Liver (tissue), 9 donors: ENCODE results near the gene TSPEAR. TPM values are rescaled to one million over a fixed set of nuclear protein-coding genes. Genes with fewer than 3 reads are reported as not detected.
"Not testable (repeated sequence)": the region's sequence is repeated elsewhere in the genome, so short reads cannot be mapped to it uniquely, and the experiment has no call there.

Experiments used
- DNase-seq: peaks from one replicate; pipeline ENCODE4 v3.0.0-alpha.2; 2017; ENCODE audit warnings: low spot score
- H3K27ac ChIP-seq, 2 donors: one replicate each; pipeline ENCODE4 v1.7.0; 2013; ENCODE audit warnings: inconsistent platforms in 2 of 2, low read length in 2 of 2, control low read depth in 1 of 2, low read depth in 1 of 2, mild to moderate bottlenecking in 1 of 2
- H3K27me3 ChIP-seq, 4 donors: one replicate each; pipeline versions ENCODE4 v1.6.1 to v1.7.0; 2013; ENCODE audit warnings: low read length in 3 of 4, inconsistent platforms in 1 of 4, mild to moderate bottlenecking in 1 of 4, moderate library complexity in 1 of 4; ENCODE audit not compliant: control insufficient read depth in 4 of 4, insufficient read depth in 4 of 4
- H3K36me3 ChIP-seq, 4 donors: one replicate each; pipeline versions ENCODE4 v1.6.1 to v1.7.0; 2013; ENCODE audit warnings: low read length in 3 of 4, mild to moderate bottlenecking in 3 of 4, low read depth in 1 of 4, moderate library complexity in 1 of 4; ENCODE audit not compliant: control insufficient read depth in 4 of 4, insufficient read depth in 3 of 4
- H3K4me1 ChIP-seq, 4 donors: one replicate each; pipeline versions ENCODE4 v1.6.1 to v1.7.0; 2013; ENCODE audit warnings: low read length in 3 of 4, mild to moderate bottlenecking in 3 of 4, moderate library complexity in 1 of 4; ENCODE audit not compliant: control insufficient read depth in 4 of 4, insufficient read depth in 4 of 4
- H3K4me3 ChIP-seq, 3 donors: one replicate each; pipeline versions ENCODE4 v1.6.1 to v1.7.0; 2013; ENCODE audit warnings: low read length in 3 of 3, control low read depth in 1 of 3, low read depth in 1 of 3, mild to moderate bottlenecking in 1 of 3
- H3K9ac ChIP-seq, 2 donors: one replicate each; pipeline ENCODE4 v1.7.0; 2013; ENCODE audit warnings: low read length in 2 of 2, mild to moderate bottlenecking in 2 of 2, moderate library complexity in 2 of 2, control low read depth in 1 of 2, low read depth in 1 of 2
- H3K9me3 ChIP-seq, 4 donors: one replicate each; pipeline versions ENCODE4 v1.6.1 to v1.7.0; 2013; ENCODE audit warnings: low read length in 3 of 4; ENCODE audit not compliant: control insufficient read depth in 4 of 4
- ATF3 ChIP-seq: IDR thresholded peaks from 2 replicates; pipeline ENCODE4 v1.6.1; 2016; ENCODE audit warnings: antibody characterized with exemption
- EGR1 ChIP-seq, 2 donors: IDR thresholded peaks; 2 replicates each; pipeline ENCODE4 v1.6.1; 2016 to 2018; ENCODE audit warnings: antibody characterized with exemption in 2 of 2, low read depth in 2 of 2
- FOXA1 ChIP-seq: IDR thresholded peaks from 2 replicates; pipeline ENCODE4 v1.6.1; 2016; ENCODE audit warnings: antibody characterized with exemption
- FOXA2 ChIP-seq: IDR thresholded peaks from 2 replicates; pipeline ENCODE4 v1.6.1; 2016; ENCODE audit warnings: antibody characterized with exemption
- GABPA ChIP-seq, 2 donors: IDR thresholded peaks in 1 of 2; conservative IDR thresholded peaks in 1 of 2; 2 replicates each; pipeline ENCODE4 v1.6.1; 2016; ENCODE audit warnings: antibody characterized with exemption in 2 of 2, mild to moderate bottlenecking in 1 of 2, moderate library complexity in 1 of 2
- HNF4A ChIP-seq, 2 donors: conservative IDR thresholded peaks; 2 replicates each; pipeline ENCODE4 v1.6.1; 2016; ENCODE audit warnings: antibody characterized with exemption in 2 of 2, mild to moderate bottlenecking in 2 of 2
- HNF4G ChIP-seq: IDR thresholded peaks from 2 replicates; pipeline ENCODE4 v1.6.1; 2016; ENCODE audit warnings: antibody characterized with exemption
- JUND ChIP-seq, 2 donors: IDR thresholded peaks; 2 replicates each; pipeline ENCODE4 v1.6.1; 2016; ENCODE audit warnings: antibody characterized with exemption in 2 of 2
- MAX ChIP-seq: IDR thresholded peaks from 2 replicates; pipeline ENCODE4 v1.6.1; 2016; ENCODE audit warnings: antibody characterized with exemption
- NR2F2 ChIP-seq: IDR thresholded peaks from 2 replicates; pipeline ENCODE4 v1.6.1; 2016; ENCODE audit warnings: antibody characterized with exemption
- RAD21 ChIP-seq, 2 donors: IDR thresholded peaks; 2 replicates each; pipeline ENCODE4 v1.6.1; 2016; ENCODE audit warnings: antibody characterized with exemption in 2 of 2, mild to moderate bottlenecking in 2 of 2
- REST ChIP-seq: IDR thresholded peaks from 2 replicates; pipeline ENCODE4 v1.6.1; 2016; ENCODE audit warnings: antibody characterized with exemption, mild to moderate bottlenecking
- SP1 ChIP-seq: IDR thresholded peaks from 2 replicates; pipeline ENCODE4 v1.6.1; 2018; ENCODE audit warnings: antibody characterized with exemption, mild to moderate bottlenecking
- TAF1 ChIP-seq: conservative IDR thresholded peaks from 2 replicates; pipeline ENCODE4 v1.6.1; 2016; ENCODE audit warnings: antibody characterized with exemption, mild to moderate bottlenecking
- YY1 ChIP-seq: IDR thresholded peaks from 2 replicates; pipeline ENCODE4 v1.6.1; 2016; ENCODE audit warnings: antibody characterized with exemption, mild to moderate bottlenecking
- WGBS: extraction: QIAGEN DNeasy Blood & Tissue Kit; methylation state at CpG from one replicate; pipeline ENCODE4 v1.1.7; 2013; 5-methylcytosine and 5-hydroxymethylcytosine counted together
- polyA plus RNA-seq, 2 donors: library from polyadenylated mRNA; stranded (reverse) in 1 of 2; unstranded in 1 of 2; fragments of 200-250 nt in 1 of 2; fragments of >200 nt in 1 of 2; fragmentation: Nextera tagmentation in 1 of 2; extraction: Ambion mirVana in 1 of 2; gene quantifications; one replicate each; pipeline versions ENCODE4 v1.2.1 to v1.2.3, GENCODE V29; 2013 to 2015
- total RNA-seq, 2 donors: library from RNA; depleted of rRNA; stranded (reverse); fragments of >200 nt; gene quantifications; one replicate each; pipeline ENCODE4 v1.2.3, GENCODE V29; 2014
- TF ChIP-seq, protein P1 (sequence below): IDR thresholded peaks from 2 replicates; pipeline ENCODE4 v1.6.1; 2016; ENCODE audit warnings: antibody characterized with exemption
- donor health status: healthy.
- donor health status: healthy.
- donor health status: healthy.
- donor health status: healthy.
- donor health status: healthy.

The TSPEAR gene
- total and polyA plus RNA-seq, 4 donors: under 0.01 to 0.14 (median 0.01) TPM; not detected in 1

DNA sequence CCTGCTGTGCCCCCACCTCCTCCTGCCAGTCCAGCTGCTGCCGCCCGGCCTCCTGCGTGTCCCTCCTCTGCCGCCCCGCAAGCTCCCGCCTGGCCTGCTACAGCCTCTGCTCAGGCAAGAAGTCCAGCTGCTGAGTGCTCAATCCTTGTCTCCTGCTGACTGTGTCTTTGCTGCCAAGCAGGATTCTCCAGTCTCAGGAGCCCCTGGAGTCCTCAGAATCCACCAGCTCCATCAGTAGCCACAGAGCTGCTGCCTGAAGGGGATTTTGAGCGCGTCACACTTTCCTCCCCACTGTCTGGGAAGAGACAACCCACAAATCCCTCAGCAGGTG lies 64.2 kb downstream of the TSPEAR start:
- Histone ChIP-seq H3K4me3 (no peak overlapping the region), H3K27ac (no peak overlapping the region), H3K4me1 (no peaks in the 10 kb centered on the region), H3K9me3 (peaks cover 0 to 11% (median 3%) of the 10 kb centered on the region in 4 donors), H3K36me3 (no peaks in the 10 kb centered on the region), H3K9ac (no peak overlapping the region), H3K27me3 (no peaks in the 10 kb centered on the region)
- WGBS: 51% methylated on average over 8 of the region's 8 CpGs
- DNase-seq: no peak
- TF ChIP-seq GABPA (IDR thresholded peaks at IDR 0.05 in 1 of 2, conservative IDR thresholded peaks at IDR 0.05 in 1 of 2): no peak
- no peak for TF ChIP-seq HNF4A (conservative IDR thresholded peaks at IDR 0.05)
- no peak for TF ChIP-seq NR2F2
- TF ChIP-seq REST: no peak
- TF ChIP-seq HNF4G: no peak
- TF ChIP-seq RAD21 (IDR thresholded peaks at IDR 0.05): no peak
- no peak for TF ChIP-seq MAX
- TF ChIP-seq TAF1: no peak
- TF ChIP-seq YY1: no peak
- no peak for TF ChIP-seq ATF3

GRCh38 chr21:44646366-44647221 lies 64.8 kb downstream of the TSPEAR start, which contains the start of gene KRTAP10-11:
TSS of gene KRTAP10-11 (plus strand) at chr21:44646414. CDS start at chr21:44646459, 45 bp downstream.
- DNase-seq, H3K4me3 ChIP-seq, H3K36me3 ChIP-seq, H3K9ac ChIP-seq, H3K27me3 ChIP-seq, H3K27ac ChIP-seq, H3K4me1 ChIP-seq: not testable (repeated sequence)
- peaks cover 0 to 11% (median 3%) of the 10 kb centered on the region in 4 donors for H3K9me3 ChIP-seq
- 76% methylated on average over 21 of the region's 21 CpGs for WGBS

DNA sequence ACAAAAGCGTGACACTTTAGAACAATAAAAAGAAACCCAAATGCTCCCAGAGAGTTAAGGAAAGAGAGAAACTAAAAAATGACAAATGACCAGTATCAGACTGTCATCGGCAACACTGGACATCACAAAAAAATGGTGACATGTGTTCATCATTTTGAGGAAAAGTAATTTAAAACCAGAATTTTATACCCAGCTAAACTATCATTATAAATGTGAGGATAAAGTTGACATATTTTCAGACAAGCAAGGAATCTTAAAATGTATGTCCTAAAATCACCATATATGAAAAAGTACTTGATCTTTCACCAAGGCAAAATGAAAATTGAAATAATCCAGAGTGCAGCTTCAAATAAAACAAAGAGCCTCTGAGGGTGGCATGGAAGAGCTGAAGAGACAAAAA lies 66.5 kb downstream of the TSPEAR start:
- Histone ChIP-seq H3K27ac (no peak overlapping the region), H3K9ac (no peak overlapping the region), H3K4me3 (no peak overlapping the region), H3K36me3 (no peaks in the 10 kb centered on the region), H3K4me1 (no peaks in the 10 kb centered on the region), H3K9me3 (peaks cover 0 to 11% (median 4%) of the 10 kb centered on the region in 4 donors), H3K27me3 (no peaks in the 10 kb centered on the region)
- no peak for DNase-seq
- WGBS: 42% methylated on average over 2 of the region's 2 CpGs
- TF ChIP-seq EGR1 (IDR thresholded peaks at IDR 0.05; ENCODE audit: low read depth in 2 of 2) (no peak), FOXA1 (no peak), MAX (no peak), NR2F2 (no peak), YY1 (no peak), TAF1 (no peak), REST (no peak), JUND (IDR thresholded peaks at IDR 0.05) (no peak), HNF4G (no peak), GABPA (IDR thresholded peaks at IDR 0.05 in 1 of 2, conservative IDR thresholded peaks at IDR 0.05 in 1 of 2) (no peak), SP1 (no peak), RAD21 (IDR thresholded peaks at IDR 0.05) (no peak), HNF4A (conservative IDR thresholded peaks at IDR 0.05) (no peak), ATF3 (no peak), FOXA2 (no peak)
- TF ChIP-seq, protein P1, sequence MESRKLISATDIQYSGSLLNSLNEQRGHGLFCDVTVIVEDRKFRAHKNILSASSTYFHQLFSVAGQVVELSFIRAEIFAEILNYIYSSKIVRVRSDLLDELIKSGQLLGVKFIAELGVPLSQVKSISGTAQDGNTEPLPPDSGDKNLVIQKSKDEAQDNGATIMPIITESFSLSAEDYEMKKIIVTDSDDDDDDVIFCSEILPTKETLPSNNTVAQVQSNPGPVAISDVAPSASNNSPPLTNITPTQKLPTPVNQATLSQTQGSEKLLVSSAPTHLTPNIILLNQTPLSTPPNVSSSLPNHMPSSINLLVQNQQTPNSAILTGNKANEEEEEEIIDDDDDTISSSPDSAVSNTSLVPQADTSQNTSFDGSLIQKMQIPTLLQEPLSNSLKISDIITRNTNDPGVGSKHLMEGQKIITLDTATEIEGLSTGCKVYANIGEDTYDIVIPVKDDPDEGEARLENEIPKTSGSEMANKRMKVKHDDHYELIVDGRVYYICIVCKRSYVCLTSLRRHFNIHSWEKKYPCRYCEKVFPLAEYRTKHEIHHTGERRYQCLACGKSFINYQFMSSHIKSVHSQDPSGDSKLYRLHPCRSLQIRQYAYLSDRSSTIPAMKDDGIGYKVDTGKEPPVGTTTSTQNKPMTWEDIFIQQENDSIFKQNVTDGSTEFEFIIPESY: no peak
